ENCODE measurements around the gene KRT6A.

KRT6A gene

GRCh38 chr12:52521175-52521567 is 28.1 kb upstream of the KRT6A start:
- DNase-seq (ENCODE audit: low read depth), result no peak
- no peak overlapping the region for H3K4me3 ChIP-seq (ENCODE audit: low read depth, low read length)
- no peak for TF ChIP-seq CTCF (IDR thresholded peaks at IDR 0.05; ENCODE audit: low read depth, low read length, missing control alignments)

GRCh38 chr12:52519826-52520662 is 27.0 kb upstream of the KRT6A start, which contains the start of gene KRT5:
Gene KRT5, minus strand, starts transcription at chr12:52520394. Its CDS starts 98 bp downstream, at chr12:52520296.
- no peak for DNase-seq (ENCODE audit: low read depth)
- TF ChIP-seq CTCF (IDR thresholded peaks at IDR 0.05; ENCODE audit: low read depth, low read length, missing control alignments), result no peak
- H3K4me3 ChIP-seq (ENCODE audit: low read depth, low read length), result no peak within 1 kb of the TSS

GRCh38 chr12:52519387-52519703 is 26.3 kb upstream of the KRT6A start:
- no peak for TF ChIP-seq CTCF (IDR thresholded peaks at IDR 0.05; ENCODE audit: low read depth, low read length, missing control alignments)
- no peak overlapping the region for H3K4me3 ChIP-seq (ENCODE audit: low read depth, low read length)
- DNase-seq (ENCODE audit: low read depth), result no peak

GRCh38 chr12:52518574-52519386 is 25.7 kb upstream of the KRT6A start:
- DNase-seq (ENCODE audit: low read depth), result no peak
- no peak for TF ChIP-seq CTCF (IDR thresholded peaks at IDR 0.05; ENCODE audit: low read depth, low read length, missing control alignments)
- H3K4me3 ChIP-seq (ENCODE audit: low read depth, low read length), result no peak overlapping the region

- no peak for TF ChIP-seq CTCF (IDR thresholded peaks at IDR 0.05; ENCODE audit: low read depth, low read length, missing control alignments)
- no peak overlapping the region for H3K4me3 ChIP-seq (ENCODE audit: low read depth, low read length)
- DNase-seq (ENCODE audit: low read depth), result no peak
These were observed 24.8 kb upstream of the KRT6A start for GRCh38 chr12:52517888-52518287.

- TF ChIP-seq CTCF (IDR thresholded peaks at IDR 0.05; ENCODE audit: low read depth, low read length, missing control alignments), result no peak
- no peak overlapping the region for H3K4me3 ChIP-seq (ENCODE audit: low read depth, low read length)
These were observed 24.2 kb upstream of the KRT6A start for GRCh38 chr12:52517005-52517835.

More at GRCh38 chr12:52517005-52517835, 24.2 kb upstream of the KRT6A start:
- no peak for DNase-seq (ENCODE audit: low read depth)
